ENCODE results near the gene CSF3R.
"Not testable (repeated sequence)": the region's sequence is repeated elsewhere in the genome, so short reads cannot be mapped to it uniquely, and the experiment has no call there.

The CSF3R gene

GRCh38 chr1:36481091-36481490 lies 1.6 kb downstream of the CSF3R start:
- no peak for DNase-seq

- no peak for DNase-seq
Measured at GRCh38 chr1:36480161-36480560, 2.6 kb downstream of the CSF3R start.

- no peak for DNase-seq
Measured at GRCh38 chr1:36479505-36480051, 3.1 kb downstream of the CSF3R start.

- not testable (repeated sequence) for DNase-seq
Measured at GRCh38 chr1:36477615-36478014, 5.1 kb downstream of the CSF3R start.

- no peak for DNase-seq
Measured at GRCh38 chr1:36476945-36477344, 5.8 kb downstream of the CSF3R start.

GRCh38 chr1:36475910-36476604 lies 6.7 kb downstream of the CSF3R start:
- DNase-seq: no peak

- no peak for DNase-seq
Measured at GRCh38 chr1:36475341-36475740, 7.4 kb downstream of the CSF3R start.

GRCh38 chr1:36472656-36473055 lies 10.1 kb downstream of the CSF3R start:
- DNase-seq: no peak

GRCh38 chr1:36471830-36472641 lies 10.7 kb downstream of the CSF3R start:
- no peak for DNase-seq

GRCh38 chr1:36469163-36469562 lies 13.6 kb downstream of the CSF3R start:
- no peak for DNase-seq

GRCh38 chr1:36467700-36468455 lies 14.8 kb downstream of the CSF3R start:
- no peak for DNase-seq

- DNase-seq: no peak
Measured at GRCh38 chr1:36467027-36467410, 15.7 kb downstream of the CSF3R start.

- DNase-seq: no peak
Measured at GRCh38 chr1:36466370-36467026, 16.2 kb downstream of the CSF3R start.

GRCh38 chr1:36465731-36466369 lies 16.9 kb downstream of the CSF3R start:
- no peak for DNase-seq

- no peak for DNase-seq
Measured at GRCh38 chr1:36464605-36465393, 17.9 kb downstream of the CSF3R start.

GRCh38 chr1:36463803-36464604 lies 18.7 kb downstream of the CSF3R start, which contains the start of gene MRPS15:
TSS of gene MRPS15 (minus strand) at chr1:36464384. CDS start at chr1:36464275, 109 bp downstream.
- DNase-seq: peak; percentile 89

GRCh38 chr1:36463463-36463802 lies 19.3 kb downstream of the CSF3R start:
- no peak for DNase-seq

GRCh38 chr1:36458910-36459309 lies 23.8 kb downstream of the CSF3R start:
- DNase-seq: no peak

GRCh38 chr1:36457691-36458090 lies 25.0 kb downstream of the CSF3R start:
- DNase-seq: no peak

GRCh38 chr1:36456391-36456928 lies 26.3 kb downstream of the CSF3R start:
- DNase-seq: no peak

Measured in NK-92 treated with Interleukin-12 subunit alpha and Interleukin-12 subunit beta, amount 100 ng/mL, for 24 hours (cell line).